ENCODE data around the gene LYPD6. TPM values are rescaled to one million over a fixed set of nuclear protein-coding genes. Genes with fewer than 3 reads are reported as not detected.
"Not testable (repeated sequence)": the region's sequence is repeated elsewhere in the genome, so short reads cannot be mapped to it uniquely, and the experiment has no call there.

Gene LYPD6
- total RNA-seq, 1 experiment from 2014 or later, result 2.4 TPM

DNA sequence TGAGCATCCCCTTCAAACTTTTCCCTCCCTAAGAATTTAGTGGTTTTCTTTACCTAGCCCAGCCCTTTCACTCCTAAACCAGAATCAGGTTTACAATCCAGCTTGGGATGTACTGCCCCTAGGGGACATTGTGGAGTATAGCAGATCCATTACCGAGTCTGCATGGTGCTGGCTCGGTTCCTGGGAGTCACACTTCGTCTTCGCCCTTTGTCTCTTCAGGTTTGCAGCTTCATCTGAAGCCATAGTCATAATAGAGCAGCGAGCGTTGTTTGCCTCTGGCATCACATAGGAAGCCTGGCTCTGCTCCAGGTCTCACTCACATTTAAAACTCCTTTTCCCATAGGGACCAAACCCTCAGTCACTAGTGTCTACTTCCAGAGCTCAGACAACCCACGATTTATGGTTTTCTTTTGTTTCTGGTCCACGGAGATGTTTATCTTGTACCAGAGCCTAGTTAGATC lies 16.8 kb upstream of the LYPD6 start:
- Histone ChIP-seq H4K20me1 (ENCODE audit: low read length) (no peaks in the 10 kb centered on the region), H3K4me1 (ENCODE audit: insufficient read depth, low read length) (no peaks in the 10 kb centered on the region), H3F3A (ENCODE audit: low read length, unreplicated experiment) (no peaks in the 10 kb centered on the region), H3K27me3 (ENCODE audit: low read length) (peaks cover 29% of the 10 kb centered on the region), H2AFZ (ENCODE audit: low read length) (peak overlapping the region; percentile 45; the same call in 1 of the 2 replicates), H3K9ac (ENCODE audit: low read length) (no peak overlapping the region), H3K27ac (ENCODE audit: low read length) (no peak overlapping the region), H3K79me2 (ENCODE audit: low read length) (no peaks in the 10 kb centered on the region), H3K4me3 (ENCODE audit: low read length) (no peak overlapping the region), H3K4me2 (ENCODE audit: low read length) (peak overlapping the region; percentile 47; the same call in 1 of the 2 replicates), H3K36me3 (ENCODE audit: low read depth, low read length) (no peaks in the 10 kb centered on the region), H3K9me2 (replicated peaks; ENCODE audit: low read length) (no peaks in the 10 kb centered on the region), H3K9me3 (ENCODE audit: low read length) (no peaks in the 10 kb centered on the region)
- intact Hi-C loops (cut with micrococcal nuclease), result loop anchor here (1.0 kb wide), 1 partner anchor 296 kb away; no protein-coding TSS in a partner anchor
- TF ChIP-seq EZH2 (IDR thresholded peaks at IDR 0.05; ENCODE audit: low read length, unreplicated experiment), result no peak
- TF ChIP-seq, protein P1, sequence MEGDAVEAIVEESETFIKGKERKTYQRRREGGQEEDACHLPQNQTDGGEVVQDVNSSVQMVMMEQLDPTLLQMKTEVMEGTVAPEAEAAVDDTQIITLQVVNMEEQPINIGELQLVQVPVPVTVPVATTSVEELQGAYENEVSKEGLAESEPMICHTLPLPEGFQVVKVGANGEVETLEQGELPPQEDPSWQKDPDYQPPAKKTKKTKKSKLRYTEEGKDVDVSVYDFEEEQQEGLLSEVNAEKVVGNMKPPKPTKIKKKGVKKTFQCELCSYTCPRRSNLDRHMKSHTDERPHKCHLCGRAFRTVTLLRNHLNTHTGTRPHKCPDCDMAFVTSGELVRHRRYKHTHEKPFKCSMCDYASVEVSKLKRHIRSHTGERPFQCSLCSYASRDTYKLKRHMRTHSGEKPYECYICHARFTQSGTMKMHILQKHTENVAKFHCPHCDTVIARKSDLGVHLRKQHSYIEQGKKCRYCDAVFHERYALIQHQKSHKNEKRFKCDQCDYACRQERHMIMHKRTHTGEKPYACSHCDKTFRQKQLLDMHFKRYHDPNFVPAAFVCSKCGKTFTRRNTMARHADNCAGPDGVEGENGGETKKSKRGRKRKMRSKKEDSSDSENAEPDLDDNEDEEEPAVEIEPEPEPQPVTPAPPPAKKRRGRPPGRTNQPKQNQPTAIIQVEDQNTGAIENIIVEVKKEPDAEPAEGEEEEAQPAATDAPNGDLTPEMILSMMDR (conservative IDR thresholded peaks at IDR 0.05; ENCODE audit: low read depth, low read length), result peak; percentile 84
- peak; percentile 69 for ATAC-seq
- CTCF ChIA-PET, result no interaction called here
- POLR2A ChIA-PET (ENCODE audit: unreplicated experiment), result no interaction called here
- peak; percentile 74 for DNase-seq
- no TSS peak for BruUV-seq (replicated peaks)

DNA sequence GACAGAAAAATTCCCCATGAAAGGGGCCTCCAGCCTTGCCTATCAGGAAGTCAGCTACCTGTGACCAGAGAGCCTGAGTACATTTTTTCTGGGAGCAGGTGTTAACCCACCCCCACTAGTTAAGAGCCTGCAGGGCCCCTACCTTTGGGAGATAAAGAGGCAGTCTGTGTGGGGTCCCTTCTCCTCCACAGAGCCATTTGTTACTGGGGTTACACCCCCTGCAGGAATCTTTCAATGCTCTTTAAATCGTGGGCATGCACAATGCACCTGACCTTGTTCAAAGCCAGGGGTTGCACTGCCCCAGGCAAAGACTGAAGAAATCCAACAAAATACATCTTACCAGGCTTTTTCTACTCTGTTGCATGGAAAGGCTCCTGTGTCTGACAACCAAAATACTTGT lies 15.7 kb upstream of the LYPD6 start:
- intact Hi-C loops (cut with micrococcal nuclease), result no loop called here
- Histone ChIP-seq H3K9ac (ENCODE audit: low read length) (no peak overlapping the region), H3K27ac (ENCODE audit: low read length) (no peak overlapping the region), H3K36me3 (ENCODE audit: low read depth, low read length) (no peaks in the 10 kb centered on the region), H4K20me1 (ENCODE audit: low read length) (no peaks in the 10 kb centered on the region), H3F3A (ENCODE audit: low read length, unreplicated experiment) (no peaks in the 10 kb centered on the region), H3K79me2 (ENCODE audit: low read length) (no peaks in the 10 kb centered on the region), H3K4me1 (ENCODE audit: insufficient read depth, low read length) (no peaks in the 10 kb centered on the region), H3K4me2 (ENCODE audit: low read length) (no peak overlapping the region), H2AFZ (ENCODE audit: low read length) (no peak overlapping the region), H3K9me3 (ENCODE audit: low read length) (no peaks in the 10 kb centered on the region), H3K27me3 (ENCODE audit: low read length) (peaks cover 18% of the 10 kb centered on the region), H3K4me3 (ENCODE audit: low read length) (no peak overlapping the region), H3K9me2 (replicated peaks; ENCODE audit: low read length) (no peaks in the 10 kb centered on the region)
- no peak for DNase-seq
- no peak for ATAC-seq
- POLR2A ChIA-PET (ENCODE audit: unreplicated experiment), result no interaction called here
- TF ChIP-seq, protein P1 (conservative IDR thresholded peaks at IDR 0.05; ENCODE audit: low read depth, low read length), result no peak
- no peak for TF ChIP-seq EZH2 (IDR thresholded peaks at IDR 0.05; ENCODE audit: low read length, unreplicated experiment)
- CTCF ChIA-PET, result no interaction called here
- BruUV-seq (replicated peaks), result no TSS peak

DNA sequence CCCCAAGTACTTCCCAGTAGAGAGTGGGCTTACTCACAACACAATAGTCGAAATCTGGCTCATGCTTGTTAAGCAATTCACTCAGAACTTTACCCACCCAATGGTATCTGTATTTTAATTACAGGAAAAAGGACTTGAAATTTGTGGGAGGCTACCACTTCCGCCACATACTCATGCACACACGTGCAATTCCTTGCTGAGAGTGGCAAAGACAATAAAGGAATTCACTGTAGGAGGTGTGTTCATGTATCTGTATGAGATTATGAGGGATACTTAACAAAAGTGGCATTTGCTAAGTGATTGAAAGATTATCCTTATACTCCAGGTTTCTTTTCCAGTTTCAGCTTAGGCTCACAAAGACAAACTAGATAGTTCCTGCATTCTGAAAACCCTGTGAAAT lies 14.9 kb upstream of the LYPD6 start:
- H3K27me3 ChIP-seq (ENCODE audit: low read length), result peaks cover 16% of the 10 kb centered on the region
- H2AFZ ChIP-seq (ENCODE audit: low read length), result no peak overlapping the region
- DNase-seq (no peak), ATAC-seq (no peak)
- no peaks in the 10 kb centered on the region for H3F3A ChIP-seq (ENCODE audit: low read length, unreplicated experiment)
- H3K4me2 ChIP-seq (ENCODE audit: low read length), result no peak overlapping the region
- intact Hi-C loops (cut with micrococcal nuclease), result no loop called here
- TF ChIP-seq EZH2 (IDR thresholded peaks at IDR 0.05; ENCODE audit: low read length, unreplicated experiment), result no peak
- H3K36me3 ChIP-seq (ENCODE audit: low read depth, low read length), result no peaks in the 10 kb centered on the region
- CTCF ChIA-PET, result no interaction called here
- H3K4me3 ChIP-seq (ENCODE audit: low read length), result no peak overlapping the region
- H4K20me1 ChIP-seq (ENCODE audit: low read length), result no peaks in the 10 kb centered on the region
- no TSS peak for BruUV-seq (replicated peaks)
- H3K4me1 ChIP-seq (ENCODE audit: insufficient read depth, low read length), result no peaks in the 10 kb centered on the region
- H3K9me3 ChIP-seq (ENCODE audit: low read length), result no peaks in the 10 kb centered on the region
- H3K79me2 ChIP-seq (ENCODE audit: low read length), result no peaks in the 10 kb centered on the region
- no peak overlapping the region for H3K27ac ChIP-seq (ENCODE audit: low read length)
- no peaks in the 10 kb centered on the region for H3K9me2 ChIP-seq (replicated peaks; ENCODE audit: low read length)
- no peak overlapping the region for H3K9ac ChIP-seq (ENCODE audit: low read length)
- POLR2A ChIA-PET (ENCODE audit: unreplicated experiment), result no interaction called here

DNA sequence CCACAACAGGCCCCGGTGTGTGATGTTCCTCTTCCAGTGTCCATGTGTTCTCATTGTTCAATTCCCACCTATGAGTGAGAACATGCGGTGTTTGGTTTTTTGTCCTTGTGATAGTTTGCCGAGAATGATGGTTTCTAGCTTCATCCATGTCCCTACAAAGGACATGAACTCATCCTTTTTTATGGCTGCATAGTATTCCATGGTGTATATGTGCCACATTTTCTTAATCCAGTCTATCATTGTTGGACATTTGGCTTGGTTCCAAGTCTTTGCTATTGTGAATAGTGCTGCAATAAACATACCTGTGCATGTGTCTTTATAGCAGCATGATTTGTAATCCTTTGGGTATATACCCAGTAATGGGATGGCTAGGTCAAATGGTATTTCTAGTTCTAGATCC lies 11.8 kb upstream of the LYPD6 start:
- H3K27ac ChIP-seq (ENCODE audit: low read length); BruUV-seq (replicated peaks); H2AFZ ChIP-seq (ENCODE audit: low read length); H3K79me2 ChIP-seq (ENCODE audit: low read length); DNase-seq; intact Hi-C loops (cut with micrococcal nuclease); CTCF ChIA-PET; POLR2A ChIA-PET (ENCODE audit: unreplicated experiment); ATAC-seq; H3K9me2 ChIP-seq (replicated peaks; ENCODE audit: low read length); H4K20me1 ChIP-seq (ENCODE audit: low read length); H3K9ac ChIP-seq (ENCODE audit: low read length); H3K4me2 ChIP-seq (ENCODE audit: low read length); H3K4me3 ChIP-seq (ENCODE audit: low read length); H3K9me3 ChIP-seq (ENCODE audit: low read length); H3K4me1 ChIP-seq (ENCODE audit: insufficient read depth, low read length); H3F3A ChIP-seq (ENCODE audit: low read length, unreplicated experiment); H3K27me3 ChIP-seq (ENCODE audit: low read length); H3K36me3 ChIP-seq (ENCODE audit: low read depth, low read length): not testable (repeated sequence)
